Neural progenitor cell (in vitro differentiated cells): Measurements from ENCODE around the gene FAM219A. TPM values are rescaled to one million over a fixed set of nuclear protein-coding genes. Genes with fewer than 3 reads are reported as not detected.
A peak's percentile ranks its signal among the peaks of the same experiment; 100 is the strongest.

ENCODE experiments used
- DNase-seq: peaks from one replicate; pipeline ENCODE4 v3.0.0-alpha.2; 2016; ENCODE audit warnings: low spot score
- H2AFZ ChIP-seq: fragments of 200-600 bp; sonication (generic); replicated peaks from 2 replicates; pipeline ENCODE4 v1.6.1; 2016; ENCODE audit warnings: antibody characterized with exemption
- H3F3A ChIP-seq: fragments of 200-600 bp; sonication (generic); 2 replicates; pipeline ENCODE4 v1.6.1; 2016; ENCODE audit warnings: antibody characterized with exemption, low read depth
- H3K27ac ChIP-seq: fragments of 200-600 bp; sonication (generic); 2 replicates; pipeline ENCODE4 v1.5.1; 2016; ENCODE audit warnings: mild to moderate bottlenecking
- H3K27me3 ChIP-seq: fragments of 200-600 bp; sonication (generic); 2 replicates; pipeline ENCODE4 v1.6.1; 2016; ENCODE audit warnings: mild to moderate bottlenecking, moderate library complexity
- H3K36me3 ChIP-seq: fragments of 200-600 bp; sonication (generic); 2 replicates; pipeline ENCODE4 v1.5.1; 2016
- H3K4me1 ChIP-seq: fragments of 200-600 bp; sonication (generic); 2 replicates; pipeline ENCODE4 v1.6.1; 2016; ENCODE audit warnings: mixed run types
- H3K4me2 ChIP-seq: fragments of 200-600 bp; sonication (generic); 2 replicates; pipeline ENCODE4 v1.6.1; 2016
- H3K4me3 ChIP-seq: fragments of 200-600 bp; sonication (generic); 2 replicates; pipeline ENCODE4 v1.5.1; 2016
- H3K79me2 ChIP-seq: fragments of 200-600 bp; sonication (generic); 2 replicates; pipeline ENCODE4 v1.6.1; 2016; ENCODE audit warnings: low read depth
- H3K9ac ChIP-seq: fragments of 200-600 bp; sonication (generic); 2 replicates; pipeline ENCODE4 v1.6.1; 2016
- H3K9me3 ChIP-seq: fragments of 200-600 bp; sonication (generic); 2 replicates; pipeline ENCODE4 v1.5.1; 2016; ENCODE audit warnings: low read depth
- H4K20me1 ChIP-seq: fragments of 200-600 bp; sonication (generic); 2 replicates; pipeline ENCODE4 v1.6.1; 2016; ENCODE audit warnings: low read depth
- H3K27ac Mint-ChIP-seq: 3 replicates; pipeline ENCODE4 v1.8.0; 2021; ENCODE audit warnings: mixed read lengths
- H3K27me3 Mint-ChIP-seq: 2 replicates; pipeline ENCODE4 v1.8.0; 2022; ENCODE audit warnings: low read depth, mild to moderate bottlenecking, inconsistent platforms, moderate library complexity, mixed read lengths; ENCODE audit not compliant: insufficient read depth
- H3K36me3 Mint-ChIP-seq: 3 replicates; pipeline ENCODE4 v1.8.0; 2021; ENCODE audit warnings: mixed read lengths
- H3K4me1 Mint-ChIP-seq: 3 replicates; pipeline ENCODE4 v1.8.0; 2021; ENCODE audit warnings: mixed read lengths
- H3K4me3 Mint-ChIP-seq: 3 replicates; pipeline ENCODE4 v1.8.0; 2021; ENCODE audit warnings: mild to moderate bottlenecking, moderate library complexity, mixed read lengths
- H3K9me3 Mint-ChIP-seq: 3 replicates; pipeline ENCODE4 v1.8.0; 2020; ENCODE audit warnings: mixed read lengths
- CTCF ChIP-seq: fragments of 200-600 bp; sonication (generic); IDR thresholded peaks from 2 replicates; pipeline ENCODE4 v1.5.1; 2017; ENCODE audit warnings: antibody characterized with exemption, mild to moderate bottlenecking
- EZH2 ChIP-seq: fragments of 200-600 bp; sonication (generic); IDR thresholded peaks from 2 replicates; pipeline ENCODE4 v1.6.1; 2017; ENCODE audit warnings: antibody characterized with exemption, mild to moderate bottlenecking, moderate library complexity
- EZH2phosphoT487 ChIP-seq: fragments of 200-600 bp; sonication (generic); IDR thresholded peaks from 2 replicates; pipeline ENCODE4 v1.6.1; 2017; ENCODE audit warnings: antibody characterized with exemption
- total RNA-seq: library from RNA; depleted of rRNA; stranded (reverse); fragments of >200 nt; gene quantifications from 2 replicates; pipeline ENCODE4 v1.2.3, GENCODE V29; 2015; ENCODE audit warnings: low replicate concordance

Gene FAM219A
- total RNA-seq, 1 donor from 2014 or later = 4.2 TPM

- Histone ChIP-seq H3K4me1 (peaks cover 13% of the 10 kb centered on the region), H3K27ac (no peak overlapping the region), H3K36me3 (no peaks in the 10 kb centered on the region), H3K4me2 (no peak overlapping the region), H3K9ac (no peak overlapping the region), H3F3A (peaks cover 21% of the 10 kb centered on the region), H3K4me3 (no peak overlapping the region), H3K27me3 (peaks cover 35% of the 10 kb centered on the region), H2AFZ (no peak overlapping the region), H3K79me2 (no peaks in the 10 kb centered on the region), H4K20me1 (peaks cover 10% of the 10 kb centered on the region), H3K9me3 (no peaks in the 10 kb centered on the region)
- H3K36me3 Mint-ChIP-seq = no peaks in the 10 kb centered on the region
- DNase-seq = no peak
- H3K9me3 Mint-ChIP-seq = no peaks in the 10 kb centered on the region
- H3K27me3 Mint-ChIP-seq = no peaks in the 10 kb centered on the region
- H3K4me1 Mint-ChIP-seq = peaks cover 44% of the 10 kb centered on the region
- TF ChIP-seq EZH2phosphoT487 (no peak), CTCF (no peak), EZH2 (no peak)
- H3K27ac Mint-ChIP-seq = peak overlapping the region; percentile 26
- H3K4me3 Mint-ChIP-seq = peak overlapping the region; percentile 80
These were observed 1.6 kb upstream of the FAM219A start for GRCh38 chr9:34459941-34460340.

- no peaks in the 10 kb centered on the region for H3K36me3 Mint-ChIP-seq
- H3K27me3 Mint-ChIP-seq = no peaks in the 10 kb centered on the region
- Histone ChIP-seq H3K9me3 (no peaks in the 10 kb centered on the region), H3K27me3 (peaks cover 35% of the 10 kb centered on the region), H3K4me1 (peaks cover 13% of the 10 kb centered on the region), H3K4me3 (peak overlapping the region; percentile 39), H2AFZ (no peak overlapping the region), H3K36me3 (no peaks in the 10 kb centered on the region), H3K27ac (no peak overlapping the region), H3K4me2 (peak overlapping the region; percentile 68), H3F3A (peaks cover 21% of the 10 kb centered on the region), H3K79me2 (no peaks in the 10 kb centered on the region), H3K9ac (no peak overlapping the region), H4K20me1 (peaks cover 10% of the 10 kb centered on the region)
- DNase-seq = no peak
- peaks cover 49% of the 10 kb centered on the region for H3K4me1 Mint-ChIP-seq
- TF ChIP-seq EZH2phosphoT487 (no peak), CTCF (no peak)
- no peaks in the 10 kb centered on the region for H3K9me3 Mint-ChIP-seq
- peak overlapping the region; percentile 80 for H3K4me3 Mint-ChIP-seq
- peak overlapping the region; percentile 26 for H3K27ac Mint-ChIP-seq
These were observed 986 bp upstream of the FAM219A start for GRCh38 chr9:34459356-34459755.

GRCh38 chr9:34458959-34459340 lies 580 bp upstream of the FAM219A start:
- peak; percentile 46 for DNase-seq
- H3K27me3 ChIP-seq = peaks cover 35% of the 10 kb centered on the region
- no peaks in the 10 kb centered on the region for H3K27me3 Mint-ChIP-seq
- H3K36me3 ChIP-seq = no peaks in the 10 kb centered on the region
- peak overlapping the region; percentile 80 for H3K4me3 Mint-ChIP-seq
- H3K27ac Mint-ChIP-seq = peak overlapping the region; percentile 69
- H3K9me3 ChIP-seq = no peaks in the 10 kb centered on the region
- H2AFZ ChIP-seq = no peak overlapping the region
- H3K9me3 Mint-ChIP-seq = no peaks in the 10 kb centered on the region
- TF ChIP-seq EZH2 (no peak), EZH2phosphoT487 (no peak), CTCF (no peak)
- peaks cover 53% of the 10 kb centered on the region for H3K4me1 Mint-ChIP-seq
- peak overlapping the region; percentile 68 for H3K4me2 ChIP-seq
- no peak overlapping the region for H3K9ac ChIP-seq
- H3F3A ChIP-seq = peaks cover 21% of the 10 kb centered on the region
- H4K20me1 ChIP-seq = peaks cover 10% of the 10 kb centered on the region
- H3K36me3 Mint-ChIP-seq = no peaks in the 10 kb centered on the region
- no peaks in the 10 kb centered on the region for H3K79me2 ChIP-seq
- peak overlapping the region; percentile 39 for H3K4me3 ChIP-seq
- H3K27ac ChIP-seq = no peak overlapping the region
- peaks cover 13% of the 10 kb centered on the region for H3K4me1 ChIP-seq
